Measurements from ENCODE around the gene SFXN3.
A peak's percentile ranks its signal among the peaks of the same experiment; 100 is the strongest.

SFXN3 gene

GRCh38 chr10:101060951-101061623 is 30.1 kb downstream of the SFXN3 start:
- DNase-seq = peak; percentile 94

- DNase-seq = no peak
Observed at GRCh38 chr10:101061624-101062231, 30.7 kb downstream of the SFXN3 start, which contains the start of gene KAZALD1. Gene KAZALD1 (plus strand): TSS chr10:101061989. CDS start chr10:101062593, 604 bp downstream.

GRCh38 chr10:101062232-101063049 is 31.4 kb downstream of the SFXN3 start:
- DNase-seq = no peak

- no peak for DNase-seq
Observed at GRCh38 chr10:101063050-101063525, 32.1 kb downstream of the SFXN3 start.

- no peak for DNase-seq
Observed at GRCh38 chr10:101063548-101064414, 32.7 kb downstream of the SFXN3 start.

- no peak for DNase-seq
Observed at GRCh38 chr10:101064415-101065030, 33.5 kb downstream of the SFXN3 start.

- no peak for DNase-seq
Observed at GRCh38 chr10:101065481-101066145, 34.6 kb downstream of the SFXN3 start.

GRCh38 chr10:101066146-101066895 is 35.3 kb downstream of the SFXN3 start:
- peak; percentile 79 for DNase-seq

- DNase-seq = peak; percentile 45
Observed at GRCh38 chr10:101066896-101067355, 35.9 kb downstream of the SFXN3 start.

GRCh38 chr10:101067356-101068083 is 36.5 kb downstream of the SFXN3 start:
- peak; percentile 79 for DNase-seq

- no peak for DNase-seq
Observed at GRCh38 chr10:101069441-101069840, 38.4 kb downstream of the SFXN3 start.

GRCh38 chr10:101070098-101070497 is 39.1 kb downstream of the SFXN3 start:
- DNase-seq = no peak

GRCh38 chr10:101071267-101071884 is 40.3 kb downstream of the SFXN3 start:
- no peak for DNase-seq

- no peak for DNase-seq
Observed at GRCh38 chr10:101071885-101072433, 40.9 kb downstream of the SFXN3 start.

GRCh38 chr10:101072923-101073322 is 41.9 kb downstream of the SFXN3 start:
- DNase-seq = no peak

GRCh38 chr10:101073631-101074030 is 42.6 kb downstream of the SFXN3 start:
- no peak for DNase-seq

GRCh38 chr10:101075775-101076174 is 44.7 kb downstream of the SFXN3 start:
- DNase-seq = no peak

- DNase-seq = no peak
Observed at GRCh38 chr10:101076630-101077029, 45.6 kb downstream of the SFXN3 start.

- no peak for DNase-seq
Observed at GRCh38 chr10:101079874-101080273, 48.8 kb downstream of the SFXN3 start.
